Keratinocyte (primary cell): ENCODE measurements around the gene ANTXR2. TPM values are rescaled to one million over a fixed set of nuclear protein-coding genes. Genes with fewer than 3 reads are reported as not detected.

Source experiments
- DNase-seq: peaks from one replicate; pipeline ENCODE4 v3.0.0-alpha.2; 2011; ENCODE audit warnings: low read depth, missing footprints, low spot score
- FAIRE-seq: peaks from 2 replicates; lab custom pipeline; 2011; peaks lifted over from hg19 to GRCh38; lab: Jason Lieb, UNC
- H2AFZ ChIP-seq: 2 replicates; pipeline ENCODE4 v1.6.0; 2012; ENCODE audit warnings: low read length, control low read depth, inconsistent platforms; ENCODE audit not compliant: control insufficient read depth
- H3K27ac ChIP-seq: 2 replicates; pipeline ENCODE4 v1.5.1; 2011; ENCODE audit warnings: low read length; ENCODE audit not compliant: control insufficient read depth, insufficient read depth
- H3K27me3 ChIP-seq: 3 replicates; pipeline ENCODE4 v1.6.0; 2011; ENCODE audit warnings: low read length; ENCODE audit not compliant: control insufficient read depth, insufficient read depth; ENCODE audit errors: extremely low read depth
- H3K36me3 ChIP-seq, 2 experiments: 2 replicates in 1 of 2; 3 replicates in 1 of 2; pipeline ENCODE4 v1.5.1; 2011; ENCODE audit warnings: low read length in 2 of 2, mild to moderate bottlenecking in 1 of 2; ENCODE audit not compliant: control insufficient read depth in 2 of 2, insufficient read depth in 2 of 2; ENCODE audit errors: extremely low read depth in 1 of 2
- H3K4me1 ChIP-seq: 3 replicates; pipeline ENCODE4 v1.5.1; 2011; ENCODE audit warnings: low read length; ENCODE audit not compliant: control insufficient read depth, insufficient read depth; ENCODE audit errors: extremely low read depth
- H3K4me2 ChIP-seq: 3 replicates; pipeline ENCODE4 v1.6.0; 2011; ENCODE audit warnings: low read depth, low read length; ENCODE audit not compliant: control insufficient read depth, insufficient read depth; ENCODE audit errors: extremely low read depth
- H3K4me3 ChIP-seq, 3 experiments: fragments of 200-600 bp in 1 of 3; sonication (generic) in 1 of 3; 2 replicates in 2 of 3; 3 replicates in 1 of 3; pipeline ENCODE4 v1.5.1; 2011 to 2016; ENCODE audit warnings: low read length in 3 of 3, mild to moderate bottlenecking in 3 of 3, control low read depth in 2 of 3, inconsistent platforms in 1 of 3, low read depth in 1 of 3, mixed read lengths in 1 of 3, mixed run types in 1 of 3, moderate library complexity in 1 of 3; ENCODE audit not compliant: control insufficient read depth in 2 of 3, insufficient read depth in 2 of 3; ENCODE audit errors: extremely low read depth in 1 of 3
- H3K79me2 ChIP-seq: 2 replicates; pipeline ENCODE4 v1.6.0; 2012; ENCODE audit warnings: low read length; ENCODE audit not compliant: control insufficient read depth, insufficient read depth
- H3K9ac ChIP-seq: 3 replicates; pipeline ENCODE4 v1.6.0; 2011; ENCODE audit warnings: low read length; ENCODE audit not compliant: control insufficient read depth, insufficient read depth; ENCODE audit errors: extremely low read depth
- H3K9me1 ChIP-seq: 3 replicates; pipeline ENCODE4 v1.6.0; 2011; ENCODE audit warnings: low read length; ENCODE audit not compliant: control insufficient read depth, insufficient read depth; ENCODE audit errors: extremely low read depth
- H3K9me3 ChIP-seq: 2 replicates; pipeline ENCODE4 v1.5.1; 2012; ENCODE audit warnings: low read depth, low read length; ENCODE audit not compliant: control insufficient read depth
- H4K20me1 ChIP-seq: 3 replicates; pipeline ENCODE4 v1.6.0; 2011; ENCODE audit warnings: low read length; ENCODE audit not compliant: control insufficient read depth, insufficient read depth; ENCODE audit errors: extremely low read depth
- EZH2 ChIP-seq: IDR thresholded peaks from one replicate; pipeline ENCODE4 v1.6.1; 2012; ENCODE audit warnings: inconsistent platforms, mild to moderate bottlenecking, low read length, moderate library complexity
- dilution Hi-C: fragments of 300-500 bp; cut with MboI; formaldehyde crosslinking; loops from one replicate; pipeline ENCODE4 v1.7.0; 2020; ENCODE audit warnings: low sequenced_read_pairs; ENCODE audit not compliant: extremely low pct_ligation_motif_present
- polyA plus RNA-seq, 5 experiments: library from polyadenylated mRNA; depleted of rRNA in 3 of 5; stranded (reverse) in 3 of 5; stranded (forward) in 1 of 5; unstranded in 1 of 5; fragments of >200 nt; gene quantifications; 1 replicate in 1 of 5; 2 replicates in 3 of 5; 3 replicates in 1 of 5; pipeline versions ENCODE4 v1.2.1 to v1.2.3, GENCODE V29; 2011 to 2012; ENCODE audit warnings: missing spikeins in 2 of 5, low read depth in 1 of 5, low replicate concordance in 1 of 5
- TF ChIP-seq, protein P1 (sequence below), 3 experiments: IDR thresholded peaks in 1 of 3; conservative IDR thresholded peaks in 1 of 3; optimal IDR thresholded peaks in 1 of 3; 2 replicates in 2 of 3; 3 replicates in 1 of 3; pipeline versions ENCODE3 to v1.5.1; 2011; ENCODE audit warnings: low read length in 3 of 3, mild to moderate bottlenecking in 3 of 3, moderate library complexity in 2 of 3, control low read depth in 1 of 3, inconsistent platforms in 1 of 3; ENCODE audit not compliant: insufficient read depth in 2 of 3; ENCODE audit errors: extremely low read depth in 1 of 3

The ANTXR2 gene
- polyA plus RNA-seq, 1 donor (not counting 4 experiments of a cell fraction or from before 2014, with no cell fraction given) = 89.1 TPM

DNA sequence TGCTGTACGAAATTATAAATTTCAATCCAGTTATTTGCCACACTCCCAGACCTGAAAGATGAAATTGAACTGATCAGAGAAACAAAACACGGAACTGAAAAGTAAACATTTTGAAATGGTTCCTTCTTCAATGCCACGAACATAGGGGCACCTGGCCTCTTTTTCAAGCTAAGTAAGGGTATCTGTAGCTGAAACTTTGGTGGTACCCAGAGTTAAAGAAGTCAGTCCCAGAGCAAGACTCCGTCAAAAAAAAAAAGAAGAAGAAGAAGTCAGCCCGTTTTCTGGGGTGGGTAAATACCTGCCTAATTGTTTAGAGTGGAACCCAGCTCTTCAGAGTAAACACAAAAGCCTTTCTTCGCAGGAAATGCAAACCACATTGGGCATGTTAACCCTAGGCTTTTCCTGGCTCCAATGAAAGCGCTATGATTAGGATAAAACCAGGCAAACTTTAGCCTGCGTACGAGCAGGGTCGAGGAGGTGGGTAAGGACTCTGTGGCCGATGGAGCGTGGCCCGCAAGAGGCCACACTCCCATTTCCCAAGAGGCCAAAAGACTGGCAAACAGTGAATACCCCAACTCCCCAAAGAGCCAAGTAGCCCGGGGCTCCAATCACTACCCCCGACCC lies 1.3 kb downstream of the ANTXR2 start:
- Histone ChIP-seq H3K9me1 (no peaks in the 10 kb centered on the region), H3K4me2 (peak overlapping the region; percentile 98), H3K27me3 (no peaks in the 10 kb centered on the region), H3K9ac (peak overlapping the region; percentile 84), H3K4me1 (peaks cover 47% of the 10 kb centered on the region), H3K79me2 (peaks cover 56% of the 10 kb centered on the region), H2AFZ (no peak overlapping the region), H4K20me1 (no peaks in the 10 kb centered on the region), H3K36me3 (peaks cover 8 to 16% of the 10 kb centered on the region in 2 experiments), H3K9me3 (no peaks in the 10 kb centered on the region), H3K27ac (peak overlapping the region; percentile 83), H3K4me3 (peak overlapping the region; percentile 78 to 96 (median 95))
- TF ChIP-seq EZH2 = no peak
- TF ChIP-seq, protein P1, sequence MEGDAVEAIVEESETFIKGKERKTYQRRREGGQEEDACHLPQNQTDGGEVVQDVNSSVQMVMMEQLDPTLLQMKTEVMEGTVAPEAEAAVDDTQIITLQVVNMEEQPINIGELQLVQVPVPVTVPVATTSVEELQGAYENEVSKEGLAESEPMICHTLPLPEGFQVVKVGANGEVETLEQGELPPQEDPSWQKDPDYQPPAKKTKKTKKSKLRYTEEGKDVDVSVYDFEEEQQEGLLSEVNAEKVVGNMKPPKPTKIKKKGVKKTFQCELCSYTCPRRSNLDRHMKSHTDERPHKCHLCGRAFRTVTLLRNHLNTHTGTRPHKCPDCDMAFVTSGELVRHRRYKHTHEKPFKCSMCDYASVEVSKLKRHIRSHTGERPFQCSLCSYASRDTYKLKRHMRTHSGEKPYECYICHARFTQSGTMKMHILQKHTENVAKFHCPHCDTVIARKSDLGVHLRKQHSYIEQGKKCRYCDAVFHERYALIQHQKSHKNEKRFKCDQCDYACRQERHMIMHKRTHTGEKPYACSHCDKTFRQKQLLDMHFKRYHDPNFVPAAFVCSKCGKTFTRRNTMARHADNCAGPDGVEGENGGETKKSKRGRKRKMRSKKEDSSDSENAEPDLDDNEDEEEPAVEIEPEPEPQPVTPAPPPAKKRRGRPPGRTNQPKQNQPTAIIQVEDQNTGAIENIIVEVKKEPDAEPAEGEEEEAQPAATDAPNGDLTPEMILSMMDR (optimal IDR thresholded peaks at IDR 0.05 in 1 of 3, IDR thresholded peaks at IDR 0.05 in 1 of 3, conservative IDR thresholded peaks at IDR 0.05 in 1 of 3; ENCODE audit: extremely low read depth in 1 of 3, insufficient read depth in 2 of 3, low read length in 3 of 3) = no peak
- dilution Hi-C loops = no loop called here
- DNase-seq = no peak
- FAIRE-seq = no peak

DNA sequence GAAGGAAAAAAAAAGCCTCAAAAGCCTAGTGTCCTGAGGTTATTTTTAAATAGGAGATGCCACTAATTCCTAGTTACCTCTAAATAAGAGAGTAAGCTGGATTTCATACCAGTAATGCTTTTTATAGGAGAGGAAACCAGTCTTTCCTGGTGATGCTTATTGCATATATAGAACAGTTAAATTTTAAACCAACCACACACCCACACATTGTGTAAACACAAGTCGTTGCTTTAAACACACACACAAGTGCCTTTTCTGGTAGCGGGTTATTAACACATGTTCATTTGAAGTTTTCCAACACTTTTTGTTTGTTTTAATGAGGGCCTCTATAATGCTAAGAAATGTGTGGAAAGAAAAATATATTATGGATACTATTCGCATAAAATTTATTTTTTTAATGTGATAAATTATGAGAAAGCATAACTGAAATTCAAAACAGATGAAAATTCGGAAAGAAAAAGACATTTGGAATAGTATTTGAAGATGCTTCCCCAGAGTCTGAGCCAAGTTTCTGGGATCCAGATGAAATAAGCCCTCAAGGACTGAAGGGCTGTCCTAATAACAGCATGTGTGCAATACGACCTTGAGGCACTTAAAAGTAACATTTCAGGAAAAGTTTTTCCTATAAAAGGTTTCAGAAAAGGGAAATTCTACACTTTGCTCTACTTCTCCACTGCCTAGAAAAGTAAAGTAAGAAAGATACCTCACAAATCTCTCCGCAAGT lies 2.0 kb downstream of the ANTXR2 start:
- H3K4me1 ChIP-seq = peaks cover 40% of the 10 kb centered on the region
- FAIRE-seq (no peak), DNase-seq (no peak)
- H3K9me1 ChIP-seq = no peaks in the 10 kb centered on the region
- H3K4me3 ChIP-seq = peak overlapping the region; percentile 78 to 96 (median 95)
- H3K79me2 ChIP-seq = peaks cover 63% of the 10 kb centered on the region
- H3K27ac ChIP-seq = peak overlapping the region; percentile 83
- dilution Hi-C loops = no loop called here
- no peak for TF ChIP-seq EZH2
- TF ChIP-seq, protein P1 (optimal IDR thresholded peaks at IDR 0.05 in 1 of 3, IDR thresholded peaks at IDR 0.05 in 1 of 3, conservative IDR thresholded peaks at IDR 0.05 in 1 of 3; ENCODE audit: extremely low read depth in 1 of 3, insufficient read depth in 2 of 3, low read length in 3 of 3) = no peak
- no peaks in the 10 kb centered on the region for H3K9me3 ChIP-seq
- peak overlapping the region; percentile 98 for H3K4me2 ChIP-seq
- peak overlapping the region; percentile 84 for H3K9ac ChIP-seq
- H3K36me3 ChIP-seq = peaks cover 9 to 19% of the 10 kb centered on the region in 2 experiments
- H3K27me3 ChIP-seq = no peaks in the 10 kb centered on the region
- no peak overlapping the region for H2AFZ ChIP-seq
- H4K20me1 ChIP-seq = no peaks in the 10 kb centered on the region
